HG02678 (cell line): Measurements from ENCODE around the gene PDE3B.
"Not testable (repeated sequence)": the region's sequence is repeated elsewhere in the genome, so short reads cannot be mapped to it uniquely, and the experiment has no call there.

ENCODE experiments used
- ATAC-seq: cut with Tn5 transposase; IDR thresholded peaks from one replicate; pipeline ENCODE4 v1.9.1; 2021; ENCODE audit warnings: mild to moderate bottlenecking, moderate library complexity; ENCODE audit not compliant: unreplicated experiment

The PDE3B gene

GRCh38 chr11:14875163-14875562, 231.6 kb downstream of the PDE3B start:
- ATAC-seq: no peak

DNA sequence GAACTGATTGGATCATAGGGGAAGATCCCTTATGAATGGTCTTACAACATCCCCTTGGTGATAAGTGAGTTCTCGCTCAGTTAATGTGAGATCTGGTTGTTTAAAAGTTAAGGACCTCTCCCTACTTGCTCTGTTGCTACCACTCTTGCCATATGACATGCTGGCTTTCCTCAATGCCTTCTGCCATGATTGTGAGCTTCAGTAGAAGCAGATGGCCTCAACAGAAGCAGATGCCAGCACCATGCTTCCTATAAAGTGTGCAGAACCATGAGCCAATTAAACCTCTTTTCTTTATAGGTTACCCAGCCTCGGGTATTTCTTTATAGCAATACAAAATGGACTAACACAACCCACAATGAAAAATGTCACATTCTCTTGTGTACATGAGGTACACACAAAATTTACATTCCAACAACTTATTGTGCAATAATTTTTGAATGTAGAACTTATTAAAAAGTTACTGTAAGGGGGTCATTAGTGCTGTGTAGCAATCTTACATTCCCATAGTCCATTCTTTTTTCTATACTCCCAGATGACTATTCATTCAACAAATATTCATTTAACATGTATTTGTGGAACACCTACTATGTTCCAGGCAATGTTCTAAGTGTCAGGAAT, 238.1 kb downstream of the PDE3B start:
- ATAC-seq: no peak

GRCh38 chr11:14882196-14882595, 238.6 kb downstream of the PDE3B start:
- no peak for ATAC-seq

DNA sequence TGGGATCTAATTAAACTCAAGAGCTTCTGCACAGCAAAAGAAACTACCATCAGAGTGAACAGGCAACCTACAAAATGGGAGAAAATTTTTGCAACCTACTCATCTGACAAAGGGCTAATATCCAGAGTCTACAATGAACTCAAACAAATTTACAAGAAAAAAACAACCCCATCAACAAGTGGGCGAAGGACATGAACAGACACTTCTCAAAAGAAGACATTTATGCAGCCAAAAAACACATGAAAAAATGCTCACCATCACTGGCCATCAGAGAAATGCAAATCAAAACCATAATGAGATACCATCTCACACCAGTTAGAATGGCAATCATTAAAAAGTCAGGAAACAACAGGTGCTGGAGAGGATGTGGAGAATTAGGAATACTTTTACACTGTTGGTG, 240.1 kb downstream of the PDE3B start:
- not testable (repeated sequence) for ATAC-seq

DNA sequence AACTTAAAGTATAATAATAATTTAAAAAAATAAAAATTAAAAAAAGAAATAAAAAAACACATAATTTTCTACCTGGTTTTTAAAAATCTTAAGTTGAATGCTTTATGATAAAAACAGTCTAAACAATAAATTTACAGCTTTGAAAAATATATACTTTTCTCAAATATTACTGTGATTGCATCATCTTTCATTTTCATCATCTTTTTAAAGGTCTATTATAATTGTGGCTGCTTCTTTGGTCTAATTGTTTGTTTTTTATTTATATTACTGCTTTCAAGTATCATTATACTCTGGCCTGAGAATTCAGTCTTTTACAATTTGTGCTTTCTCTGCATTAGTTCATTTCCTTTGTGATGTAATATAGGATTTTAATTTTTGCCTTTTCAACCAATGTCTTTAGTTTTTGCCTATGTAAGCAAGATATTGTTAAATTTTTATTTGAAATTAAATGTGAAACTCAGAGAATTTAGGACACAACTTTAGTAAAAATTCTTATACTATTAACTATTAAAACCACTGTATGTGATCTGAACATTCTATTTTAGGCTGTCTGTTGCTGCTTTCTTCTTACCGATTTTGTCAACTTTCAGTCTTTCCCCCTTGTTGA, 241.2 kb downstream of the PDE3B start:
- no peak for ATAC-seq

DNA sequence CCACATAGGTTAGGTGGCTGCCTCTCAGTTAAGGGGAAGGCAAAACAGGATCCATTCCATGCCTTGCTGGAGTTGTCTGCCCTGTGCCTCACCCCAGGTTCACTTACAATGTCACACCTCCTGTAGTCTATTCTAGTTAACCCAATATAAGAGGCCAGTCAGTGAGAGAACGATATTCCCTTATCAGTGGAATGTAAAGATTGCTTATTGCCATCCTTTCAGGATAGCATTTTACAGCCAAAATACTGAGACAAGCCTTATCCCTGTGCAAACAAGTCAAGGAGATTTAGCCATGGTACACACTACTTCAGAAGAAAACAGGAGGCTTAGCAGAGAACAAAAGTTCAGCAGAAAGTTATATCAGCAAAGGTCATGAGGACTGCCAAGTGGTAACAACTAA, 242.9 kb downstream of the PDE3B start:
- ATAC-seq: no peak

GRCh38 chr11:14891143-14892035, 247.8 kb downstream of the PDE3B start:
- ATAC-seq: peak; percentile 50

- peak; percentile 93 for ATAC-seq
These were observed 248.5 kb downstream of the PDE3B start, which contains the start of gene CYP2R1 for GRCh38 chr11:14892036-14892556. Gene CYP2R1, minus strand, starts transcription at chr11:14892231. Its CDS starts 26 bp downstream, at chr11:14892205.

DNA sequence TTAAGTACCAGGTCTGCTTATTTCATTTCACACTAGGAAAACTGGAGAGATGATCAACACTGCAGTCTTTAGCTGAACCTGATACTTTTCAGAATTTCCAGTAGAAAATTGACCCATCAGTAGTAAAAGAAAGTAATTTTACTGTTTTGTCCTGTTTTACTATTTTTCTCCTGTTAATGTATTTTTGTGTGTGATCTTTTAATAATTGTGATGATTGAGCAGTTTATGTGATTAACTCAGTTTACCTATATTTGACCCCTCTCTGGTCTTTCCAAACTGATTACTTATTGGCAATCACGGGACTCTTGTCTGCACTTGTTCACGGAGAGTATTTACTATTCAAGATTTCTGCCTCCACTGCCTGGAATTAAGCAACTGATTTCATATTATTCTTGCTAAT, 249.0 kb downstream of the PDE3B start:
- ATAC-seq: no peak

- ATAC-seq: no peak
These were observed 251.3 kb downstream of the PDE3B start for GRCh38 chr11:14894657-14895598.

- ATAC-seq: no peak
These were observed 254.8 kb downstream of the PDE3B start for GRCh38 chr11:14898355-14898754.

DNA sequence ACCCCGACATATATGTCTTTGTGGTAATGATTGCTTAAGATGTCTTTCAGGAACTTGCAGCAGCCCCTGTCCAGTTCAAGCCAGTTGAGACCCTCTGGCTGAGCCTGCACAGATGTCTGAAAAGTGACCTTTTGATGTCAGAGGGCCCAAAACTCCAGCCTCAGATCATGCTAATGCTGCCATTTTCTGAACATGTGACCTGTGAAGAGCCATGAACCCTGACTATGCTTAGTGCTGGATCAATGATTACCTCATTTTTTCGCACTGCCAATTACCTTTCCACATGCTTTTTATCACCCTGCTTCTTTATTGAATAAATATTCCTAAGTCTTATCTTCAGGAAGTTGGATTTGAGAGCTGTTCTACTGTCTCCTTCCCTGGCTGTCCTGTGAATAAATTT, 255.3 kb downstream of the PDE3B start:
- no peak for ATAC-seq

- no peak for ATAC-seq
These were observed 259.2 kb downstream of the PDE3B start for GRCh38 chr11:14902650-14903350.

DNA sequence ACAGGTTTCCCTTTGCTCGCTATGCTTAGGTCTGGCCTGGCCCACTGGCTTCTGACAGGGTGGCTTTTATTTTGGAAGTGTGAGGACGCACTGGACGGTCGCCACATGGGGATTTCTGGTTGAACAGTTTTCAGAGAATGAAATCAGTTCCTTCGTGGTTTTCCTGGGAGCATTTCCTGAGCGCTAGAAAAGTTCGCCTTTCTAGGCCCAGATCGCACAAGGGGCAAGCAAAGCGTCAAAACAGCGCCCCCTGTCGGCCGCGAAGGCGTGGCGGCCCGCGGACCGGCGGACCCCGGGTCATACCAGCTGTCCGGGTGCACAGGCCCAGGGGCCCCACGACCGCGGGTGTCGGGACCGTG, 261.1 kb downstream of the PDE3B start:
- peak; percentile 38 for ATAC-seq

DNA sequence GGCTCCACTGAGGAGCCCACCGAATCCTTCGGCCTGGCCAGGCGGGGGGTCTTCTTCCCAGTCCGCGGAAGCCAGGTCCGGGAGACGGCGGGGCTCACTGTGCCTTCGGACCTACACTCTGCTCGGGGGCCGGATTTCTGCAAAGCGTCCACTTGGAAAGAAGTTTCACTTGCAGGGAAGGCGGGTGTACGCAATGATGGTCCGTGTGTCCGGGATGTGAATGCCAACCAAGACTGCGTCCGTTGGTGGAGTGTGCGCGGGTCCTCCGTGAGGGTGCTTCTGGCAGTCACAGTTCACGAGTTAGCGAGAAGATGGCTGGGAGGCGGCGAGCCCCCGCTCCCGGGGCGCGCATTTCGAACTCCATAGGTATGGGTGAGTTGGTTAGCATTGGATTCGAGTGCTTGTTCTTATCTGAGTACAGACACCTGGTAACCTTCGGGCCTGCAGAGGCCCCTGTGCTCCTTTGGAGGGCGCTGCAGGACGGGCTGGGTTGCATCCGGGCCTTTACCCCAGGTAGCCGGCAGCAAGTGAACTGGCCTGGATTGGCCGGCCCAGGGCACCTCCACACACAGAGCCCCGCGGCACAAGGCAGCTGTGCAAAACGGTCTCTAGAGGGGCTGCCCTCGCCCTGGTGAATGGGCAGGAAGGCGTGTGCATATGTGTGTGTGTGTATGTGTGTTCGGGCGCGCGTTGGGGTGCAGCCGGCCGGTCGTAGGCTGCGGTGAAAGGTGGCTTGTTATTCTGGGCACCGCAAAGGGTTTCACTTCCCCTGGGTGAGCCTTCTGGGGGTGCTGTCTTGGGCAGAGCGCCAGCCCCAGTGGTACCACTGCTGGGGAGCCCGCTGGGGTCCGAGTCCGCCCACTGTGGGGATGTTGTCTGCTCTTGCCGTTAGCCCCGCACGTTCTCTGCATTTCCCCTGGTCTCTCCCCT, 261.8 kb downstream of the PDE3B start:
- peak; percentile 66 for ATAC-seq

DNA sequence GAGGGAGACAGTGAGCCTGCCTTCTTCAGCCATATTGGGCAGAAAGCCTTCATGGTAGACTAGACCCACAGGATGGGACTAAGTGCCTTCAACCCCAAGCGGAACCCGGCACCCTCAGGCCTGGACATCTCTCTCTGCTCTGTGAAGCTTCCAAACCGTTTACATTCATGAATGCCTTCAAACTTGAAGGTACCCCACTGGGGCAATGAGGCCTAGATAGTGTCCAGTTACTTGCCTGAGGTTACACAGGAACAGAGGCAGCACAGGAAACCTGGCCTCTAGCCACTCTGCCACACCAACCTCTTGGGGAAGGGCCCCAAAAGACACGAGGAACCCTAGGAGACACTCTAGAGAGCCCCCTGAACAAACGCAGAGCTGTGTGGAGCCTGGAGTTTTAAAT, 263.0 kb downstream of the PDE3B start:
- ATAC-seq: no peak

DNA sequence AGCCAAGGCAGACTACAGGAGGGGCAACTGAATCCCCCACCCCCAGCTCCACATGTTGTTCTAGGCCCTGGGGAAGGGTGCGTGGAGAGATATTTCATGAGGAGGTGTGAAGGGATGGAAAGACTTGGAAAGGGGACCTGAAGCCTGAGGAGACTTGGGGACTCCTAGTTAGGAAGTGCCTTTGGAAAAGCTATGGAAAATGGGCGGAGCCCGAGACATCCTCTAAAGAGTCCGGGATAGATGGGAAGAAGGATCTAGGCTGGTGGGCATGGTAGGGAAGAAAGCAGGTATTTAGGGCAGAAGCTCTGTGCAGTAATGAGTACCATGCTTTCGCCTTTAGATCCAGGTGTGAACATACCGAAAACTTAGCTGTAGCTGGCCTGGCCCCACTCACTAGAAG, 263.4 kb downstream of the PDE3B start:
- ATAC-seq: no peak

DNA sequence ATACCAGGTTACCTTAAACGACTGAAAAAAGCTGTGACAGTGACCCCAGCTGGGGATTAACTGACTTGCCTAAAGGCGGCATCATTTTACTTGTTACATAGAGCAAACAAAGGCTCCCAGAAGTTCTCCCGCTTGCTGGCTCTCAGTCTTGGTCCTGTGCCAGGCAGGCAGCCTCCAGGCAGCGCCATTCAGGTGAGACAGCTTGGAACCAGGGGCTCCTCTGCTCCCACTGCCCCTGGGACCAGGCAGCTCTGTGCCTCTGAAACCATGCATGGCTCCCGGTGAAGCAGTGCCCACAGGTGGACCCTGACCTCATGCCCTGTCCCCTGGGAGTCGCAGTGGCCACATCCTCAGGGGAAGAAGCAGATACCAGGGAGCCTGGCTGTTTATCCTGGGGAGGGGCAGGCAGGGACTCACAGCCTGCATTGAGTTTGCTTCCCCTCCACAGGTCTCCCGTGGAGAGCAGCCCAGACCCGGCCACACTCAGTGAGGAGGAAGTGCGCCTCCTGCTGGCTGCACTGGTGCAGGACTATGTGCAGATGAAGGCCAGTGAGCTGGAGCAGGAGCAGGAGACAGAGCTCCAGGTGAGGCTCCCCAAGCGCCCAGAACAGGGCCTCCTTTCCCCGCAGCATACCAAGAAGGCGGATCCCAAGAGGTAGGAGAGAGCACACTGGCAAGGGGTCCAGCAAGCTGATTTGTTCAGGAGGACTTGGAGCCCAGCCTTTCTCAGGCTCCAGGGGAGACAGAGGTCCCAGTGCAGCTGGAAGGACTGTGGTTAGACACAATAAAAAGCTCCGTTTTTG, 264.0 kb downstream of the PDE3B start:
- ATAC-seq: peak; percentile 45
